Uterus (tissue), 4 donors: ENCODE results near the gene BZW2. TPM values are rescaled to one million over a fixed set of nuclear protein-coding genes. Genes with fewer than 3 reads are reported as not detected.

Experiments used
- DNase-seq, 2 donors: peaks; one replicate each; pipeline ENCODE4 v3.0.0-alpha.2; 2019 to 2020
- H3K27ac ChIP-seq, 2 donors: fragments of 200-600 bp; sonication (generic); 1 replicate in 1 of 2; 2 replicates in 1 of 2; pipeline ENCODE4 v1.5.1; 2016 to 2018
- H3K27me3 ChIP-seq, 2 donors: fragments of 200-600 bp; sonication (generic); one replicate each; pipeline ENCODE4 v1.5.1; 2018 to 2019; ENCODE audit warnings: control low read depth in 1 of 2
- H3K36me3 ChIP-seq, 2 donors: fragments of 200-600 bp; sonication (generic); one replicate each; pipeline ENCODE4 v1.5.1; 2019; ENCODE audit warnings: control low read depth in 1 of 2
- H3K4me1 ChIP-seq, 2 donors: fragments of 200-600 bp; sonication (generic); one replicate each; pipeline ENCODE4 v1.5.1; 2018 to 2019; ENCODE audit warnings: control low read depth in 1 of 2
- H3K4me3 ChIP-seq, 2 donors: fragments of 200-600 bp; sonication (generic); 1 replicate in 1 of 2; 2 replicates in 1 of 2; pipeline ENCODE4 v1.5.1; 2018 to 2019; ENCODE audit warnings: mild to moderate bottlenecking in 1 of 2
- H3K9me3 ChIP-seq, 2 donors: fragments of 200-600 bp; sonication (generic); one replicate each; pipeline ENCODE4 v1.5.1; 2019; ENCODE audit warnings: control low read depth in 1 of 2
- CTCF ChIP-seq, 4 experiments: fragments of 200-600 bp in 2 of 4; fragments of 450-650 bp in 2 of 4; sonication (generic) in 2 of 4; IDR thresholded peaks; one replicate each; pipeline ENCODE4 v1.5.1; 2016 to 2019; ENCODE audit warnings: antibody characterized with exemption in 4 of 4, mild to moderate bottlenecking in 2 of 4, moderate library complexity in 1 of 4
- POLR2A ChIP-seq, 2 donors: fragments of 450-650 bp; IDR thresholded peaks; one replicate each; pipeline ENCODE4 v1.6.1; 2016; ENCODE audit warnings: antibody characterized with exemption in 2 of 2, mild to moderate bottlenecking in 1 of 2, moderate library complexity in 1 of 2
- intact Hi-C: fragments of 100-400 bp; cut with DNase I; formaldehyde crosslinking; loops from one replicate; pipeline ENCODE4 v1.15.1; 2023; ENCODE audit warnings: low total_unique reads
- total RNA-seq, 4 donors: library from RNA; depleted of rRNA in 3 of 4; stranded (reverse); fragments of >200 nt in 3 of 4; gene quantifications; one replicate each; pipeline versions ENCODE4 v1.1.0 to v1.2.4, GENCODE V29; 2014 to 2023
- donor health status: DM: yes; HTN: yes; CAD: no.

BZW2 gene
- total RNA-seq, 4 donors from 2014 or later = 16.5 to 50.0 (median 32.4) TPM

GRCh38 chr7:16718111-16718656 is 72.2 kb downstream of the BZW2 start:
- no peak overlapping the region for H3K4me3 ChIP-seq
- no peaks in the 10 kb centered on the region for H3K9me3 ChIP-seq
- H3K27me3 ChIP-seq = no peaks in the 10 kb centered on the region
- H3K36me3 ChIP-seq = no peaks in the 10 kb centered on the region
- DNase-seq = no peak
- no peaks in the 10 kb centered on the region for H3K4me1 ChIP-seq
- TF ChIP-seq CTCF (IDR thresholded peaks at IDR 0.05) (no peak), POLR2A (IDR thresholded peaks at IDR 0.05) (no peak)
- H3K27ac ChIP-seq = no peak overlapping the region
- intact Hi-C loops = no loop called here

- no peak for DNase-seq
- Histone ChIP-seq H3K4me3 (no peak overlapping the region), H3K9me3 (no peaks in the 10 kb centered on the region), H3K27ac (no peak overlapping the region), H3K27me3 (no peaks in the 10 kb centered on the region), H3K4me1 (no peaks in the 10 kb centered on the region), H3K36me3 (no peaks in the 10 kb centered on the region)
- TF ChIP-seq POLR2A (IDR thresholded peaks at IDR 0.05) (no peak), CTCF (IDR thresholded peaks at IDR 0.05) (no peak)
- intact Hi-C loops = no loop called here
These were observed 73.7 kb downstream of the BZW2 start for GRCh38 chr7:16719699-16720098.

- Histone ChIP-seq H3K27ac (no peak overlapping the region), H3K9me3 (no peaks in the 10 kb centered on the region), H3K4me3 (no peak overlapping the region), H3K27me3 (no peaks in the 10 kb centered on the region), H3K36me3 (no peaks in the 10 kb centered on the region), H3K4me1 (no peaks in the 10 kb centered on the region)
- DNase-seq = no peak
- intact Hi-C loops = no loop called here
- TF ChIP-seq POLR2A (IDR thresholded peaks at IDR 0.05) = no peak
- no peak for TF ChIP-seq CTCF (IDR thresholded peaks at IDR 0.05)
These were observed 75.6 kb downstream of the BZW2 start for GRCh38 chr7:16721541-16721940.

- intact Hi-C loops = no loop called here
- TF ChIP-seq CTCF (IDR thresholded peaks at IDR 0.05) = no peak
- no peak for TF ChIP-seq POLR2A (IDR thresholded peaks at IDR 0.05)
These were observed 78.4 kb downstream of the BZW2 start for GRCh38 chr7:16724344-16724743.

GRCh38 chr7:16726189-16726588 is 80.2 kb downstream of the BZW2 start:
- no peaks in the 10 kb centered on the region for H3K36me3 ChIP-seq
- intact Hi-C loops = no loop called here

More at GRCh38 chr7:16724344-16724743, 78.4 kb downstream of the BZW2 start:
- H3K4me3 ChIP-seq = no peak overlapping the region
- H3K4me1 ChIP-seq = no peaks in the 10 kb centered on the region
- no peaks in the 10 kb centered on the region for H3K36me3 ChIP-seq
- no peaks in the 10 kb centered on the region for H3K9me3 ChIP-seq
- DNase-seq = no peak
- no peaks in the 10 kb centered on the region for H3K27me3 ChIP-seq
- no peak overlapping the region for H3K27ac ChIP-seq

More at GRCh38 chr7:16726189-16726588, 80.2 kb downstream of the BZW2 start:
- Histone ChIP-seq H3K27me3 (no peaks in the 10 kb centered on the region), H3K27ac (no peak overlapping the region), H3K9me3 (no peaks in the 10 kb centered on the region), H3K4me1 (no peaks in the 10 kb centered on the region), H3K4me3 (no peak overlapping the region)
- no peak for DNase-seq
- TF ChIP-seq POLR2A (IDR thresholded peaks at IDR 0.05) (no peak), CTCF (IDR thresholded peaks at IDR 0.05) (no peak)
